Common myeloid progenitor, CD34-positive (primary cell): ENCODE data around the gene CHRDL2.

ENCODE experiments used
- CTCF ChIA-PET: fragments of 350-600 bp; sonication (Branson Sonifier 250); formaldehyde crosslinking; loops from one replicate; lab custom pipeline; 2021; ENCODE audit warnings: antibody characterized with exemption; lab: Charles Lee
- POLR2A ChIA-PET: fragments of 350-600 bp; sonication (Branson Sonifier 250); formaldehyde crosslinking; loops from one replicate; lab custom pipeline; 2021; ENCODE audit warnings: antibody characterized with exemption; lab: Charles Lee
- DNase-seq, 3 donors: peaks; one replicate each; pipeline versions ENCODE4 v3.0.0 to v3.0.0-alpha.2; 2013
- H3K27ac ChIP-seq, 2 experiments: 1 replicate in 1 of 2; 2 replicates in 1 of 2; pipeline ENCODE4 v1.7.0; 2013; ENCODE audit warnings: inconsistent platforms in 2 of 2, low read length in 2 of 2, mild to moderate bottlenecking in 2 of 2, low read depth in 1 of 2, moderate library complexity in 1 of 2; ENCODE audit not compliant: severe bottlenecking in 2 of 2, insufficient read depth in 1 of 2, poor library complexity in 1 of 2
- H3K27me3 ChIP-seq, 5 experiments: replicated peaks in 2 of 5; 1 replicate in 3 of 5; 2 replicates in 2 of 5; pipeline versions ENCODE4 v1.6.1 to v1.7.0; 2013; ENCODE audit warnings: low read length in 4 of 5, mild to moderate bottlenecking in 2 of 5, moderate library complexity in 2 of 5, inconsistent platforms in 1 of 5; ENCODE audit not compliant: insufficient read depth in 5 of 5, control insufficient read depth in 4 of 5
- H3K36me3 ChIP-seq, 4 experiments: 1 replicate in 2 of 4; 2 replicates in 2 of 4; pipeline versions ENCODE4 v1.6.1 to v1.7.0; 2013; ENCODE audit warnings: low read length in 3 of 4, control low read depth in 1 of 4, mild to moderate bottlenecking in 1 of 4; ENCODE audit not compliant: control insufficient read depth in 4 of 4, insufficient read depth in 4 of 4
- H3K4me1 ChIP-seq, 4 experiments: 1 replicate in 3 of 4; 2 replicates in 1 of 4; pipeline versions ENCODE4 v1.6.1 to v1.7.1; 2013; ENCODE audit warnings: low read length in 3 of 4, mild to moderate bottlenecking in 3 of 4, control low read depth in 1 of 4, inconsistent platforms in 1 of 4, moderate library complexity in 1 of 4; ENCODE audit not compliant: control insufficient read depth in 4 of 4, insufficient read depth in 4 of 4; ENCODE audit errors: control extremely low read depth in 1 of 4
- H3K4me3 ChIP-seq, 7 experiments: 1 replicate in 4 of 7; 2 replicates in 3 of 7; pipeline versions ENCODE4 v1.5.1 to v1.7.0; 2013; ENCODE audit warnings: mild to moderate bottlenecking in 7 of 7, low read length in 6 of 7, moderate library complexity in 6 of 7, inconsistent platforms in 2 of 7, low read depth in 2 of 7, control low read depth in 1 of 7; ENCODE audit not compliant: insufficient read depth in 4 of 7, control insufficient read depth in 1 of 7; ENCODE audit errors: extremely low read depth in 1 of 7
- H3K9me3 ChIP-seq, 5 experiments: 1 replicate in 4 of 5; 2 replicates in 1 of 5; pipeline versions ENCODE4 v1.6.1 to v1.7.1; 2013; ENCODE audit warnings: low read length in 4 of 5, mild to moderate bottlenecking in 2 of 5, inconsistent platforms in 1 of 5, low read depth in 1 of 5, moderate library complexity in 1 of 5; ENCODE audit not compliant: control insufficient read depth in 4 of 5, insufficient read depth in 2 of 5; ENCODE audit errors: control extremely low read depth in 1 of 5
- WGBS: methylation state at CpG from one replicate; pipeline ENCODE4 v1.1.5; 2013; ENCODE audit not compliant: insufficient coverage; 5-methylcytosine and 5-hydroxymethylcytosine counted together

CHRDL2 gene

GRCh38 chr11:74683279-74683871 lies 47.9 kb downstream of the CHRDL2 start:
- WGBS, result 9% methylated on average over 26 of the region's 59 CpGs
- POLR2A ChIA-PET, result no interaction called here
- H3K9me3 ChIP-seq, result no peaks in the 10 kb centered on the region
- CTCF ChIA-PET, result no interaction called here
- peak overlapping the region in 3 of 7 experiments; percentile 20 to 62 (median 58) for H3K4me3 ChIP-seq
- DNase-seq, result peak in 2 of 3 donors; percentile 22 to 50
- H3K36me3 ChIP-seq, result no peaks in the 10 kb centered on the region
- no peak overlapping the region for H3K27ac ChIP-seq
- peaks cover 0 to 9% (median 2%) of the 10 kb centered on the region in 4 experiments for H3K4me1 ChIP-seq
- peaks cover 0 to 21% (median 5%) of the 10 kb centered on the region in 5 experiments for H3K27me3 ChIP-seq

- H3K36me3 ChIP-seq, result no peaks in the 10 kb centered on the region
- H3K4me1 ChIP-seq, result peaks cover 0 to 9% (median 2%) of the 10 kb centered on the region in 4 experiments
- CTCF ChIA-PET, result interaction anchor here (1.0 to 1.3 kb wide), 2 partner anchors 8 to 20 kb away, joined by 3 to 4 read pairs; no protein-coding TSS in a partner anchor
- peak overlapping the region in 3 of 7 experiments; percentile 20 to 62 (median 58) for H3K4me3 ChIP-seq
- H3K27ac ChIP-seq, result no peak overlapping the region
- 93% methylated on average over 14 of the region's 14 CpGs for WGBS
- POLR2A ChIA-PET, result no interaction called here
- no peak for DNase-seq
- H3K9me3 ChIP-seq, result no peaks in the 10 kb centered on the region
- peaks cover 0 to 21% (median 5%) of the 10 kb centered on the region in 5 experiments for H3K27me3 ChIP-seq
These were observed 48.4 kb downstream of the CHRDL2 start for GRCh38 chr11:74682731-74683278.

DNA sequence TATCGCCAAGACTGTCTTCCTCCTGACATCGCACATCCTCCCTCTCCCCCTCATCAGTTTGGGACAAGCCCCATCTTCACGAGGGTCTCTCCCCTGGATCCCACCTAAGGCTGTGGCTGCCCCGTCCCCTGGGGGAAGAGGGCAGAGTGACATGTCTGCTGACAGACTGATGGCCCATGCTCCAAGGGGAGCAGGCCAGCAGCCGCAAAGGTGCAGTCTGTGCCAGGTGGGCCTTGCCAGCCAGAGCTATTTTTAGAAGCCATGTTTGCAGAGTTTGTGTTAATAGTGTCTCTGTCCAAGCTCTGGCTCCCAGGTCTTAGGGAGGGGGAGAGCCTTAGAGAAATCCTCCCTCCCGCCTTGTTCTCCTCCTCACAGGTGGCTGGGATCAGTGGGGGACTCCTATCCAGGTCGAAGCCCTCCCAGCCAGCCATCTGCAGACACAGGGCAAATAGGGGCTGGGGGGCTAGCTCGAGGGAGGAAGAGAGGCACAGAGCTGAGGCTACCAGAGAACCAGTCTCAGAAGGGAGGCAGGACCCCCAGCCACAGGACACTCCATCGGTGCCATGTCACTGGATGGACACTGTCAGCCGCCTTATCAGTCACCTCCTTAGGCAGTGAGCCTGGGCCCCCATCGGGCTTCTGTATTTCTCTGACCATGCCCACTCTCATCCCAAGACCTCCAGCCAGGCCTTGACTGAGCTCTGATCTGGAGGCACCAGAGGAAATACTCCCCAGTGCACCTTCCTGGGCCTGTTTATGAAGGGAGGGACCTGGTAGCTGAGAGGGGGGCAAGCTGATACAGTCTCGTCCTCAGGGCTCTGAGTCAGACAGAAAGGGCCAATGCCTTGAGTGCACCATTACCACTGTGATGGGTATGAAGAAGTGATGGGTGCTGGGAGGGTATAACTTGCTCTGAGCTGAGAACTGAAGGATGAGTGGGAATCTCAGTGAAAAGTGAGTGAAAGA lies 49.3 kb downstream of the CHRDL2 start:
- Histone ChIP-seq H3K27ac (no peak overlapping the region), H3K9me3 (no peaks in the 10 kb centered on the region), H3K27me3 (peaks cover 0 to 21% (median 5%) of the 10 kb centered on the region in 5 experiments), H3K4me3 (no peak overlapping the region), H3K36me3 (no peaks in the 10 kb centered on the region), H3K4me1 (peaks cover 0 to 9% (median 2%) of the 10 kb centered on the region in 4 experiments)
- CTCF ChIA-PET, result interaction anchor here (1.0 to 1.3 kb wide), 2 partner anchors 7 to 20 kb away, joined by 3 to 4 read pairs; no protein-coding TSS in a partner anchor
- no peak for DNase-seq
- POLR2A ChIA-PET, result no interaction called here
- WGBS, result 92% methylated on average over 9 of the region's 12 CpGs

GRCh38 chr11:74680703-74681531 lies 50.3 kb downstream of the CHRDL2 start:
- H3K4me1 ChIP-seq, result peaks cover 0 to 9% (median 2%) of the 10 kb centered on the region in 4 experiments
- no peak overlapping the region for H3K27ac ChIP-seq
- H3K36me3 ChIP-seq, result no peaks in the 10 kb centered on the region
- H3K27me3 ChIP-seq, result peaks cover 0 to 21% (median 5%) of the 10 kb centered on the region in 5 experiments
- no peaks in the 10 kb centered on the region for H3K9me3 ChIP-seq
- CTCF ChIA-PET, result no interaction called here
- H3K4me3 ChIP-seq, result no peak overlapping the region
- POLR2A ChIA-PET, result no interaction called here
- no peak for DNase-seq
- 96% methylated on average over 12 of the region's 18 CpGs for WGBS

GRCh38 chr11:74680035-74680671 lies 51.1 kb downstream of the CHRDL2 start:
- ChIA-PET CTCF (no interaction called here), POLR2A (no interaction called here)
- peaks cover 0 to 21% (median 5%) of the 10 kb centered on the region in 5 experiments for H3K27me3 ChIP-seq
- 100% methylated on average over 6 of the region's 9 CpGs for WGBS
- no peaks in the 10 kb centered on the region for H3K36me3 ChIP-seq
- no peak overlapping the region for H3K27ac ChIP-seq
- peaks cover 0 to 9% (median 2%) of the 10 kb centered on the region in 4 experiments for H3K4me1 ChIP-seq
- no peaks in the 10 kb centered on the region for H3K9me3 ChIP-seq
- no peak for DNase-seq
- no peak overlapping the region for H3K4me3 ChIP-seq

DNA sequence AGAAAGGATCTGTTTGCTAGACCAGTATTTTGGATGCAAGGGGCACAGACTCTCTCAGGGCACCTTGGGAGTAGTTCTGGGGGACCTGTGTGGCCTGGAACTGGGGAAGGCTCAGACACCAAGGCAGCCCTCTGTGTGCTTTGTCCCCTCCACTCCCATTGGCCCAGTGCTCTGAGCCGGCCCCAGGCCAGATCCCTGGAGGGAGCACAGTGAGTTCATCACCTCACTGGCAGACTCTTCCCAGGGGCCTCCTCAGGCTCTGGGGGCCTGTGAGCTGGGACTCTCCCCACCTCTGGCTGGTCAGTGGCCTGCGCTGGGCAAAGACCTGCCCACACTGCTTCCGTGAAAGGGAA lies 51.7 kb downstream of the CHRDL2 start:
- no peak for DNase-seq

More for the DNA sequence above, 51.7 kb downstream of the CHRDL2 start:
- Histone ChIP-seq H3K27ac (no peak overlapping the region), H3K4me3 (no peak overlapping the region), H3K9me3 (peaks cover 0 to 2% (median 0%) of the 10 kb centered on the region in 5 experiments), H3K36me3 (no peaks in the 10 kb centered on the region), H3K27me3 (peaks cover 0 to 16% (median 5%) of the 10 kb centered on the region in 5 experiments), H3K4me1 (peaks cover 0 to 9% (median 2%) of the 10 kb centered on the region in 4 experiments)
- WGBS, result 100% methylated on average over 2 of the region's 3 CpGs
- ChIA-PET CTCF (no interaction called here), POLR2A (no interaction called here)
